GM12878 (cell line): ENCODE measurements around the gene POTEF. TPM values are rescaled to one million over a fixed set of nuclear protein-coding genes. Genes with fewer than 3 reads are reported as not detected.
"Not testable (repeated sequence)": the region's sequence is repeated elsewhere in the genome, so short reads cannot be mapped to it uniquely, and the experiment has no call there.

ENCODE experiments used
- ATAC-seq: fragments of 200-7000 bp; cut with Tn5 transposase; 3 replicates; pipeline ENCODE4 v1.9.1; 2020; ENCODE audit warnings: mild to moderate bottlenecking, moderate library complexity
- BruUV-seq: library from RNA; stranded (reverse); fragments of 400-500 nt; replicated peaks from 2 replicates; lab custom pipeline; 2021; lab: Mats Ljungman, UMichigan
- CTCF ChIA-PET: fragments of 300-600 bp; sonication (Branson Sonifier 250); formaldehyde crosslinking; extraction: SDS; loops from one replicate; lab custom pipeline; 2021; ENCODE audit warnings: inconsistent platforms; lab: Yijun Ruan, JAX
- POLR2A ChIA-PET: fragments of 350-600 bp; formaldehyde crosslinking; extraction: SDS; loops from one replicate; lab custom pipeline; 2021; ENCODE audit warnings: inconsistent platforms; lab: Charles Lee
- RAD21 ChIA-PET: fragments of 300-600 bp; sonication (Branson Sonifier 250); formaldehyde crosslinking; loops from one replicate; lab custom pipeline; 2023; ENCODE audit warnings: antibody characterized with exemption; ENCODE audit not compliant: unreplicated experiment; lab: Charles Lee
- SMC1A ChIA-PET: fragments of 300-600 bp; sonication (Branson Sonifier 250); formaldehyde crosslinking; loops from one replicate; lab custom pipeline; 2023; ENCODE audit not compliant: unreplicated experiment, uncharacterized antibody; lab: Charles Lee
- DNase-seq: peaks from one replicate; pipeline ENCODE4 v3.0.0-alpha.2; 2011; ENCODE audit warnings: low read depth, low spot score
- FAIRE-seq: peaks from 3 replicates; lab custom pipeline; 2011; peaks lifted over from hg19 to GRCh38; lab: Jason Lieb, UNC
- H2AFZ ChIP-seq: 2 replicates; pipeline ENCODE4 v1.6.0; 2011; ENCODE audit warnings: low read depth, low read length, control low read depth; ENCODE audit not compliant: control insufficient read depth
- H3K27ac ChIP-seq: 2 replicates; pipeline ENCODE4 v1.5.1; 2011; ENCODE audit warnings: control low read depth; ENCODE audit not compliant: control insufficient read depth, insufficient read depth
- H3K27me3 ChIP-seq, 2 experiments: replicated peaks in 1 of 2; 2 replicates each; pipeline versions ENCODE4 v1.6.0 to v1.6.1; 2011; ENCODE audit warnings: low read length in 1 of 2; ENCODE audit not compliant: control insufficient read depth in 2 of 2, insufficient read depth in 2 of 2
- H3K36me3 ChIP-seq, 2 experiments: 2 replicates each; pipeline ENCODE4 v1.5.1; 2011; ENCODE audit warnings: low read length in 1 of 2; ENCODE audit not compliant: control insufficient read depth in 2 of 2, insufficient read depth in 2 of 2
- H3K4me1 ChIP-seq: 2 replicates; pipeline ENCODE4 v1.6.1; 2011; ENCODE audit warnings: mild to moderate bottlenecking, low read length, moderate library complexity, mixed read lengths; ENCODE audit not compliant: control insufficient read depth, insufficient read depth
- H3K4me2 ChIP-seq: 2 replicates; pipeline ENCODE4 v1.6.0; 2011; ENCODE audit warnings: control low read depth; ENCODE audit not compliant: control insufficient read depth, insufficient read depth
- H3K4me3 ChIP-seq: fragments of 200-600 bp; sonication (generic); 2 replicates; pipeline ENCODE4 v1.5.1; 2016
- H3K79me2 ChIP-seq: 2 replicates; pipeline ENCODE4 v1.6.0; 2011; ENCODE audit warnings: low read length; ENCODE audit not compliant: control insufficient read depth, insufficient read depth
- H3K9ac ChIP-seq: 2 replicates; pipeline ENCODE4 v1.8.0; 2011; ENCODE audit warnings: low read length, control low read depth, mixed read lengths; ENCODE audit not compliant: control insufficient read depth, insufficient read depth
- H3K9me3 ChIP-seq: replicated peaks from 3 replicates; pipeline ENCODE4 v1.5.1; 2011; ENCODE audit warnings: mild to moderate bottlenecking, low read length; ENCODE audit not compliant: control insufficient read depth, insufficient read depth
- H4K20me1 ChIP-seq: 2 replicates; pipeline ENCODE4 v1.6.0; 2011; ENCODE audit not compliant: control insufficient read depth, insufficient read depth
- WGBS: methylation state at CpG from one replicate; pipeline ENCODE4 v1.1.6; 2016; ENCODE audit warnings: low lambda C conversion rate; ENCODE audit not compliant: insufficient replicate concordance, insufficient coverage; ENCODE audit errors: missing lambda C conversion rate; 5-methylcytosine and 5-hydroxymethylcytosine counted together
- in situ Hi-C: fragments of 300-500 bp; cut with MboI; formaldehyde crosslinking; loops from 9 replicates; pipeline ENCODE4 v1.14.3; 2018; ENCODE audit warnings: mixed read lengths
- intact Hi-C: fragments of 100-400 bp; cut with micrococcal nuclease; formaldehyde crosslinking; loops from one replicate; pipeline ENCODE4 v1.14.2; 2022; ENCODE audit not compliant: unreplicated experiment
- polyA plus RNA-seq, 11 experiments: library from polyadenylated mRNA; depleted of rRNA in 4 of 11; unstranded in 6 of 11; stranded (reverse) in 5 of 11; fragments of >200 nt; fragmentation: Nextera tagmentation in 4 of 11; fragmentation: Illumina TruSeq in 1 of 11; extraction: Ambion mirVana in 4 of 11; extraction: Trizol in 1 of 11; gene quantifications; 1 replicate in 1 of 11; 2 replicates in 10 of 11; pipeline versions ENCODE4 v1.2.1 to v1.2.3, GENCODE V29; 2011 to 2016; ENCODE audit warnings: inconsistent platforms in 2 of 11, missing spikeins in 2 of 11, low read depth in 1 of 11
- total RNA-seq, 4 experiments: library from RNA; depleted of rRNA in 3 of 4; stranded (reverse); fragments of >200 nt in 3 of 4; fragmentation: Illumina TruSeq in 1 of 4; extraction: Trizol in 1 of 4; gene quantifications; 2 replicates each; pipeline versions ENCODE4 v1.2.1 to v1.2.3, GENCODE V29; 2013 to 2021

The POTEF gene
- total and polyA plus RNA-seq, 10 of the 15 experiments (the other 5 are each of a cell fraction or from before 2014, with no cell fraction given), result 0.03 TPM; not detected in 9

- RAD21 ChIA-PET, H3K27me3 ChIP-seq, SMC1A ChIA-PET, H3K27ac ChIP-seq, FAIRE-seq, H3K36me3 ChIP-seq, H3K9me3 ChIP-seq, H3K4me3 ChIP-seq, H3K79me2 ChIP-seq, POLR2A ChIA-PET, DNase-seq, H2AFZ ChIP-seq, ATAC-seq, intact Hi-C loops, H3K4me2 ChIP-seq, in situ Hi-C loops, H3K4me1 ChIP-seq, BruUV-seq, H4K20me1 ChIP-seq, H3K9ac ChIP-seq, CTCF ChIA-PET: not testable (repeated sequence)
- no CpG with 5 or more reads among the region's 5 CpGs for WGBS
Measured at GRCh38 chr2:130062645-130063044, 66.4 kb downstream of the POTEF start.

- POLR2A ChIA-PET, H2AFZ ChIP-seq, H4K20me1 ChIP-seq, ATAC-seq, H3K4me2 ChIP-seq, SMC1A ChIA-PET, BruUV-seq, H3K27ac ChIP-seq, RAD21 ChIA-PET, CTCF ChIA-PET, H3K9me3 ChIP-seq, H3K36me3 ChIP-seq, H3K27me3 ChIP-seq, in situ Hi-C loops, H3K4me3 ChIP-seq, H3K9ac ChIP-seq, DNase-seq, H3K4me1 ChIP-seq, FAIRE-seq, H3K79me2 ChIP-seq, intact Hi-C loops: not testable (repeated sequence)
- 5% methylated on average over 4 of the region's 10 CpGs for WGBS
Measured at GRCh38 chr2:130059982-130060381, 69.0 kb downstream of the POTEF start.

DNA sequence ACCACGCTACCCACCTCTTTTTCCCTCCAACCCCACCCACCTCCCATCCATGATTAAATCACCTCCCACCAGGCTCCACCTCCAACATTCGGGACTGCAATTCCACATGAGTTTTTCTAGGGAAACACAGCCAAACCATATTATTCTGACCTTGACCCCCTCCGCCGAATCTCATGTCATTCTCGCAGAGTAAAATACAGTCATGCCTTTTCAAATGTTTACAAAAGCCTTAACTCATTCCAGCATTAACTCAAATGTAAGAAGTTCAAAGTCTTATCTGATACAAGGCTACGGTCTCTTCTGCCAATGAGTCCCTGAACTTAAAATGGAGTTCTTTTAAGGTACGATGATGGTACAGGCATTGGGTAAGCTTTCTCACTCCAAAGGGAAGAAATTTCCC is 72.7 kb downstream of the POTEF start:
- H3K4me3 ChIP-seq, intact Hi-C loops, SMC1A ChIA-PET, H2AFZ ChIP-seq, ATAC-seq, H3K36me3 ChIP-seq, FAIRE-seq, H3K9me3 ChIP-seq, H3K27me3 ChIP-seq, H3K27ac ChIP-seq, POLR2A ChIA-PET, CTCF ChIA-PET, in situ Hi-C loops, BruUV-seq, DNase-seq, RAD21 ChIA-PET, H3K79me2 ChIP-seq, H3K4me1 ChIP-seq, H3K4me2 ChIP-seq, H3K9ac ChIP-seq, H4K20me1 ChIP-seq: not testable (repeated sequence)
- 40% methylated on average over 3 of the region's 7 CpGs for WGBS

GRCh38 chr2:130053217-130053911 is 75.7 kb downstream of the POTEF start:
- H3K27me3 ChIP-seq, H2AFZ ChIP-seq, H3K36me3 ChIP-seq, SMC1A ChIA-PET, ATAC-seq, H3K4me3 ChIP-seq, in situ Hi-C loops, DNase-seq, CTCF ChIA-PET, H3K4me1 ChIP-seq, BruUV-seq, H3K9me3 ChIP-seq, POLR2A ChIA-PET, intact Hi-C loops, H3K79me2 ChIP-seq, H3K9ac ChIP-seq, RAD21 ChIA-PET, H3K27ac ChIP-seq, H4K20me1 ChIP-seq, FAIRE-seq, H3K4me2 ChIP-seq: not testable (repeated sequence)
- 59% methylated on average over 3 of the region's 7 CpGs for WGBS
